ENCODE measurements around the gene PTPRN2. TPM values are rescaled to one million over a fixed set of nuclear protein-coding genes. Genes with fewer than 3 reads are reported as not detected.
A peak's percentile ranks its signal among the peaks of the same experiment; 100 is the strongest.

The PTPRN2 gene
- total and polyA plus RNA-seq, 9 of the 15 experiments (the other 6 are each of a cell fraction or from before 2014, with no cell fraction given): not detected

DNA sequence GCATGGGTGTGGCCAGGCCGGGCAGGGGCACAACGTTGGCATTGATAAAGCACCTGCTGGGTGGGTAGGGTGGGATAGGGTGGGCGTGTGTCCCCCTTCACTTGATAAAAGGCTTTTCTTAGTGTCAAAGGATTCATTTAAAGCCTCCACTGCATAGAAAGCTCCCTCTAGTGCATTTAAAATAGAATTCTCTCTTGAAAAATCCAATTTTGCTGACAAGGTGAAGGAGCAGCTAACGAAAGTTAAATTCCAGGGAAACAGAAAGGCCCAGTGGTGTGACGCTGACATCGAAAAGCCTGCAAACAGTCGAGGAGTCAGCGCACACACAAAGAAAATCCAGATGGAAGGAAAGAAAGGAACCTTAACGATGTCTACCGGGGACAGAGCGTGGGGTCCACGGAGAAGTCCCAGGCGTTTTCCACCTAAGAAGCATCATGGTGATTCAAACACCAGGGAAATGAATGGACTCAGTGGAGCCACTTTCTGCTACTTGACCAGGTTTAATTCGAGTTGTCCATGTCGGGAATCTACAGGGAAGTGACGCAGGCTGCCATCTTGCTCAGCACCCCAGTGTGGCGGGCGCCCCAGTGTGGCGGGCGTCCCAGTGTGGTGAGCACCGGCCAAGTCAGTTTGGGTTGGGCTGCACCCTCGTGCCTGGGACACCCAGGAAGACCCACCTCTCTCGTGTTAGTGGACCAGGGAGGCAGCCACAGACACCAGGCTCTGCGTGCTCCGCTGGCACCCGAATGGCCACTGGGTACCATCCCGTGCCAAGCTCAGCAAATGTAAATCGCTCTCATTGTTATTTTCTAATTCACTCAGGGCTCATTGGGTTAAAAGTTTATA is 1033.0 kb downstream of the PTPRN2 start:
- 24% methylated on average over 28 of the region's 28 CpGs for WGBS (ENCODE audit: insufficient coverage, low coverage, missing lambda C conversion rate)
- intact Hi-C loops (cut with micrococcal nuclease) (no loop called here), in situ Hi-C loops (cut with MboI) (no loop called here)
- Histone ChIP-seq H3K4me1 (replicated peaks in 1 of 2; ENCODE audit: control insufficient read depth in 2 of 2, insufficient read depth in 2 of 2, low read length in 2 of 2) (peaks cover 0 to 11% of the 10 kb centered on the region in 2 experiments; a peak in 1 of 5 replicates), H3K4me3 (no peak overlapping the region), H2AFZ (ENCODE audit: low read depth, low read length) (no peak overlapping the region), H3K9ac (ENCODE audit: insufficient read depth in 1 of 2, low read depth in 2 of 2, low read length in 2 of 2) (no peak overlapping the region), H3K79me2 (ENCODE audit: control insufficient read depth, insufficient read depth, low read length) (no peaks in the 10 kb centered on the region), H3K4me2 (ENCODE audit: insufficient read depth, low read length) (no peak overlapping the region), H3K9me3 (replicated peaks; ENCODE audit: control insufficient read depth, insufficient read depth, low read depth, low read length) (peaks cover 9% of the 10 kb centered on the region; the same call in 1 of the 2 replicates), H3K27me3 (ENCODE audit: control insufficient read depth in 2 of 2, insufficient read depth in 2 of 2, low read length in 2 of 2) (peaks cover 32 to 61% of the 10 kb centered on the region in 2 experiments), H3K9me1 (ENCODE audit: control insufficient read depth, insufficient read depth, low read length) (no peaks in the 10 kb centered on the region), H3K36me3 (ENCODE audit: control insufficient read depth, insufficient read depth, low read length) (no peaks in the 10 kb centered on the region), H4K20me1 (replicated peaks; ENCODE audit: control insufficient read depth, insufficient read depth, low read length) (peaks cover 13% of the 10 kb centered on the region; the same call in 1 of the 2 replicates), H3K27ac (ENCODE audit: extremely low read depth, low read depth, low read length) (no peak overlapping the region)
- ChIA-PET POLR2A (no interaction called here), CTCF (ENCODE audit: low intra/inter-chr PET ratio) (interaction anchor here (1.0 kb wide), 1 partner anchor 87 kb away, joined by 4 read pairs; no protein-coding TSS in a partner anchor)
- DNase-seq (ENCODE audit: extremely low read depth in 1 of 4, low spot score in 3 of 4) (no peak), ATAC-seq (peak; percentile 71; the same call in 2 of the 3 replicates), FAIRE-seq (peak; percentile 19)
- no TSS peak for BruUV-seq (replicated peaks)
- 0 out of 2 replicates have a peak, but pooled peaks have one; percentile 13 for TF ChIP-seq SMC3 (conservative IDR thresholded peaks at IDR 0.05; ENCODE audit: insufficient read depth, low read depth, low read length)
- no peak for TF ChIP-seq ZBTB7A (IDR thresholded peaks at IDR 0.05; ENCODE audit: borderline replicate concordance, control insufficient read depth, low read depth, low read length)
- TF ChIP-seq NCOA2 (IDR thresholded peaks at IDR 0.05; ENCODE audit: partially characterized antibody in 2 of 2): no peak
- no peak for TF ChIP-seq ZNF124 (CRISPR knock-in tag; IDR thresholded peaks at IDR 0.05)
- TF ChIP-seq CTCF (IDR thresholded peaks at IDR 0.05 in 2 of 3, conservative IDR thresholded peaks at IDR 0.05 in 1 of 3; ENCODE audit: insufficient read depth in 2 of 3, low read depth in 1 of 3, low read length in 3 of 3): peak; percentile 36 to 44 (median 37); a peak in 4 of 6 replicates
- peak; percentile 51 for TF ChIP-seq ZNF316 (IDR thresholded peaks at IDR 0.05)
- TF ChIP-seq TAF9B (IDR thresholded peaks at IDR 0.05; ENCODE audit: partially characterized antibody): no peak
- no peak for TF ChIP-seq SRSF7 (optimal IDR thresholded peaks at IDR 0.05; ENCODE audit: low read depth, low read length)
- peak; percentile 4 for TF ChIP-seq CTCFL (IDR thresholded peaks at IDR 0.05; ENCODE audit: borderline replicate concordance, insufficient read depth, low read depth, low read length, poor library complexity, severe bottlenecking)
- no peak for TF ChIP-seq ARID3A (IDR thresholded peaks at IDR 0.05; ENCODE audit: borderline replicate concordance, low read depth, low read length)
- TF ChIP-seq YY1 (IDR thresholded peaks at IDR 0.05; ENCODE audit: borderline replicate concordance in 1 of 3, control insufficient read depth in 1 of 3, extremely low read depth in 1 of 3, insufficient read depth in 3 of 3, insufficient read length in 1 of 3, insufficient replicate concordance in 2 of 3, low read depth in 1 of 3, low read length in 2 of 3): peak in 1 of 3 experiments; percentile 41
- TF ChIP-seq C11orf30 (IDR thresholded peaks at IDR 0.05; ENCODE audit: low read depth): 0 out of 2 replicates have a peak, but pooled peaks have one; percentile 16
- no peak for TF ChIP-seq PHF21A (IDR thresholded peaks at IDR 0.05; ENCODE audit: borderline replicate concordance, low read depth)
